ENCODE data around the gene APOE. TPM values are rescaled to one million over a fixed set of nuclear protein-coding genes. Genes with fewer than 3 reads are reported as not detected.

APOE gene
- total and polyA plus RNA-seq, 2 of the 13 experiments (the other 11 are each of a cell fraction or from before 2014, with no cell fraction given): 1,328 to 1,470 TPM

DNA sequence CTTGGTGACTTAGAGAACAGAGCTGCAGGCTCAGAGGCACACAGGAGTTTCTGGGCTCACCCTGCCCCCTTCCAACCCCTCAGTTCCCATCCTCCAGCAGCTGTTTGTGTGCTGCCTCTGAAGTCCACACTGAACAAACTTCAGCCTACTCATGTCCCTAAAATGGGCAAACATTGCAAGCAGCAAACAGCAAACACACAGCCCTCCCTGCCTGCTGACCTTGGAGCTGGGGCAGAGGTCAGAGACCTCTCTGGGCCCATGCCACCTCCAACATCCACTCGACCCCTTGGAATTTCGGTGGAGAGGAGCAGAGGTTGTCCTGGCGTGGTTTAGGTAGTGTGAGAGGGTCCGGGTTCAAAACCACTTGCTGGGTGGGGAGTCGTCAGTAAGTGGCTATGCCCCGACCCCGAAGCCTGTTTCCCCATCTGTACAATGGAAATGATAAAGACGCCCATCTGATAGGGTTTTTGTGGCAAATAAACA is 18.7 kb downstream of the APOE start (continued):
- TF ChIP-seq HOXA7 (CRISPR knock-in tag; IDR thresholded peaks at IDR 0.05) (no peak), SOX6 (IDR thresholded peaks at IDR 0.05) (no peak), SOX6 (CRISPR knock-in tag; IDR thresholded peaks at IDR 0.05) (peak; percentile 96), FOSL1 (CRISPR knock-in tag; IDR thresholded peaks at IDR 0.05; ENCODE audit: borderline replicate concordance) (peak; percentile 86; the same call in 1 of the 2 replicates), ZNF468 (CRISPR knock-in tag; IDR thresholded peaks at IDR 0.05) (no peak), CBX2 (IDR thresholded peaks at IDR 0.05; ENCODE audit: low read depth, low read length) (no peak), CBX2 (CRISPR knock-in tag; IDR thresholded peaks at IDR 0.05; ENCODE audit: low read depth) (no peak), FOXM1 (CRISPR knock-in tag; IDR thresholded peaks at IDR 0.05) (no peak), ZNF556 (CRISPR knock-in tag; IDR thresholded peaks at IDR 0.05; ENCODE audit: borderline replicate concordance) (peak; percentile 83), ZNF558 (CRISPR knock-in tag; IDR thresholded peaks at IDR 0.05; ENCODE audit: borderline replicate concordance) (no peak), ZNF792 (CRISPR knock-in tag; IDR thresholded peaks at IDR 0.05) (peak; percentile 70; the same call in 1 of the 2 replicates), ZFP91 (CRISPR knock-in tag; IDR thresholded peaks at IDR 0.05; ENCODE audit: borderline replicate concordance) (peak; percentile 84), ZNF660 (CRISPR knock-in tag; IDR thresholded peaks at IDR 0.05; ENCODE audit: borderline replicate concordance, low read depth) (no peak), ATM (IDR thresholded peaks at IDR 0.05; ENCODE audit: borderline replicate concordance) (no peak), ZSCAN12 (CRISPR knock-in tag; IDR thresholded peaks at IDR 0.05) (peak; percentile 26; the same call in 1 of the 2 replicates), MTF1 (CRISPR knock-in tag; IDR thresholded peaks at IDR 0.05) (no peak), KDM2A (CRISPR knock-in tag; IDR thresholded peaks at IDR 0.05; ENCODE audit: borderline replicate concordance, low read depth) (peak; percentile 85), ZNF260 (CRISPR knock-in tag; IDR thresholded peaks at IDR 0.05; ENCODE audit: borderline replicate concordance, low read depth) (no peak), BCL6 (CRISPR knock-in tag; IDR thresholded peaks at IDR 0.05) (peak; percentile 96), REXO4 (CRISPR knock-in tag; IDR thresholded peaks at IDR 0.05; ENCODE audit: borderline replicate concordance) (no peak), BORCS8-MEF2B (CRISPR knock-in tag; IDR thresholded peaks at IDR 0.05) (peak; percentile 81), NCOA2 (CRISPR knock-in tag; IDR thresholded peaks at IDR 0.05) (peak; percentile 99), ZSCAN20 (CRISPR knock-in tag; IDR thresholded peaks at IDR 0.05; ENCODE audit: borderline replicate concordance) (no peak), THAP11 (CRISPR knock-in tag; IDR thresholded peaks at IDR 0.05) (peak; percentile 78)
- TF ChIP-seq, protein P1, sequence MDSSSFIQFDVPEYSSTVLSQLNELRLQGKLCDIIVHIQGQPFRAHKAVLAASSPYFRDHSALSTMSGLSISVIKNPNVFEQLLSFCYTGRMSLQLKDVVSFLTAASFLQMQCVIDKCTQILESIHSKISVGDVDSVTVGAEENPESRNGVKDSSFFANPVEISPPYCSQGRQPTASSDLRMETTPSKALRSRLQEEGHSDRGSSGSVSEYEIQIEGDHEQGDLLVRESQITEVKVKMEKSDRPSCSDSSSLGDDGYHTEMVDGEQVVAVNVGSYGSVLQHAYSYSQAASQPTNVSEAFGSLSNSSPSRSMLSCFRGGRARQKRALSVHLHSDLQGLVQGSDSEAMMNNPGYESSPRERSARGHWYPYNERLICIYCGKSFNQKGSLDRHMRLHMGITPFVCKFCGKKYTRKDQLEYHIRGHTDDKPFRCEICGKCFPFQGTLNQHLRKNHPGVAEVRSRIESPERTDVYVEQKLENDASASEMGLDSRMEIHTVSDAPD (CRISPR knock-in tag; IDR thresholded peaks at IDR 0.05): peak; percentile 97
- TF ChIP-seq, protein P2, sequence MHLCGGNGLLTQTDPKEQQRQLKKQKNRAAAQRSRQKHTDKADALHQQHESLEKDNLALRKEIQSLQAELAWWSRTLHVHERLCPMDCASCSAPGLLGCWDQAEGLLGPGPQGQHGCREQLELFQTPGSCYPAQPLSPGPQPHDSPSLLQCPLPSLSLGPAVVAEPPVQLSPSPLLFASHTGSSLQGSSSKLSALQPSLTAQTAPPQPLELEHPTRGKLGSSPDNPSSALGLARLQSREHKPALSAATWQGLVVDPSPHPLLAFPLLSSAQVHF (CRISPR knock-in tag; IDR thresholded peaks at IDR 0.05): no peak; the same call in 1 of the 2 replicates

All from HepG2 (cell line).